HCT116 (cell line): ENCODE data around the gene THSD7A. TPM values are rescaled to one million over a fixed set of nuclear protein-coding genes. Genes with fewer than 3 reads are reported as not detected.

ENCODE experiments used
- ATAC-seq: fragments of 200-7000 bp; cut with Tn5 transposase; 2 replicates; pipeline ENCODE4 v1.9.1; 2020; ENCODE audit warnings: mild to moderate bottlenecking, moderate library complexity
- BruUV-seq: library from RNA; stranded (reverse); fragments of 400-500 nt; replicated peaks from 2 replicates; lab custom pipeline; 2021; lab: Mats Ljungman, UMichigan
- CTCF ChIA-PET: fragments of 300-600 bp; sonication (Branson Sonifier 250); formaldehyde crosslinking; loops from one replicate; lab custom pipeline; 2021; ENCODE audit warnings: antibody characterized with exemption; lab: Charles Lee
- POLR2A ChIA-PET: fragments of 300-600, 350-600 bp; sonication (Branson Sonifier 250); formaldehyde crosslinking; loops from one replicate; lab custom pipeline; 2021; ENCODE audit warnings: antibody characterized with exemption; lab: Charles Lee
- RAD21 ChIA-PET, 2 experiments: fragments of 300-600 bp; sonication (Branson Sonifier 250); formaldehyde crosslinking; loops; one replicate each; lab custom pipeline; 2023; ENCODE audit warnings: low total read pairs in 2 of 2; ENCODE audit not compliant: uncharacterized antibody in 2 of 2, unreplicated experiment in 2 of 2, low non-redundant PET in 1 of 2; lab: Charles Lee
- DNase-seq: peaks from one replicate; pipeline ENCODE4 v3.0.0-alpha.2; 2010; ENCODE audit warnings: low read depth, low spot score
- H2AFZ ChIP-seq: fragments of 200-600 bp; shearing (Covaris generic), sonication (generic); 2 replicates; pipeline ENCODE4 v1.6.1; 2017; ENCODE audit warnings: low read depth, mixed run types, mixed read lengths, antibody characterized with exemption, low read length; ENCODE audit not compliant: poor library complexity, severe bottlenecking
- H3K27ac ChIP-seq: 2 replicates; pipeline ENCODE4 v1.5.1; 2012; ENCODE audit warnings: low read depth, low read length
- H3K27me3 ChIP-seq: fragments of 200-600 bp; sonication (generic); 2 replicates; pipeline ENCODE4 v1.6.1; 2016; ENCODE audit warnings: mixed run types, low read length, mixed read lengths; ENCODE audit not compliant: insufficient read depth
- H3K36me3 ChIP-seq, 2 experiments: fragments of 200-500 bp in 1 of 2; fragments of 200-600 bp in 1 of 2; sonication (Bioruptor generic) in 1 of 2; sonication (generic) in 1 of 2; 2 replicates each; pipeline versions ENCODE4 v1.5.1 to v1.6.1; 2014 to 2016; ENCODE audit warnings: low read length in 2 of 2, inconsistent platforms in 1 of 2, mixed read lengths in 1 of 2, mixed run types in 1 of 2; ENCODE audit not compliant: insufficient read depth in 2 of 2, control insufficient read depth in 1 of 2
- H3K4me1 ChIP-seq, 2 experiments: fragments of 200-600 bp in 1 of 2; sonication (generic) in 1 of 2; 2 replicates each; pipeline versions ENCODE4 v1.5.1 to v1.6.1; 2012 to 2017; ENCODE audit warnings: low read length in 2 of 2, inconsistent platforms in 1 of 2, mild to moderate bottlenecking in 1 of 2, mixed read lengths in 1 of 2, mixed run types in 1 of 2, moderate library complexity in 1 of 2; ENCODE audit not compliant: insufficient read depth in 2 of 2, control insufficient read depth in 1 of 2
- H3K4me2 ChIP-seq: fragments of 200-600 bp; sonication (generic); 2 replicates; pipeline ENCODE4 v1.6.1; 2017; ENCODE audit warnings: mixed run types, low read length, mixed read lengths
- H3K4me3 ChIP-seq, 2 experiments: fragments of 200-600 bp in 1 of 2; sonication (generic) in 1 of 2; replicated peaks in 1 of 2; 2 replicates each; pipeline ENCODE4 v1.5.1; 2011 to 2016; ENCODE audit warnings: low read length in 2 of 2, control low read depth in 1 of 2, low read depth in 1 of 2, mild to moderate bottlenecking in 1 of 2, mixed read lengths in 1 of 2, mixed run types in 1 of 2
- H3K79me2 ChIP-seq: fragments of 200-600 bp; sonication (generic); 2 replicates; pipeline ENCODE4 v1.6.1; 2017; ENCODE audit warnings: mild to moderate bottlenecking, mixed run types, low read length, moderate library complexity, mixed read lengths; ENCODE audit not compliant: insufficient read depth
- H3K9ac ChIP-seq: fragments of 200-600 bp; sonication (generic); 2 replicates; pipeline ENCODE4 v1.6.1; 2016; ENCODE audit warnings: low read length, mixed read lengths
- H3K9me2 ChIP-seq: fragments of 200-600 bp; sonication (generic), shearing (Covaris generic); 2 replicates; pipeline ENCODE4 v1.6.1; 2017; ENCODE audit warnings: mixed run types, mild to moderate bottlenecking, moderate library complexity; ENCODE audit not compliant: insufficient read depth
- H3K9me3 ChIP-seq, 2 experiments: fragments of 200-500 bp in 1 of 2; fragments of 200-600 bp in 1 of 2; sonication (Bioruptor generic) in 1 of 2; sonication (generic) in 1 of 2; 2 replicates each; pipeline ENCODE4 v1.6.1; 2014 to 2017; ENCODE audit warnings: low read length in 2 of 2, mixed read lengths in 2 of 2, inconsistent platforms in 1 of 2, low read depth in 1 of 2, mild to moderate bottlenecking in 1 of 2, mixed run types in 1 of 2, moderate library complexity in 1 of 2; ENCODE audit not compliant: control insufficient read depth in 1 of 2, insufficient read depth in 1 of 2
- H4K20me1 ChIP-seq: fragments of 200-600 bp; sonication (generic), shearing (Covaris generic); 2 replicates; pipeline ENCODE4 v1.6.1; 2017; ENCODE audit warnings: mixed run types, mild to moderate bottlenecking, moderate library complexity; ENCODE audit not compliant: insufficient read depth
- CBX3 ChIP-seq: IDR thresholded peaks from 2 replicates; pipeline ENCODE4 v1.6.1; 2012; ENCODE audit warnings: low read depth
- POLR2A ChIP-seq: IDR thresholded peaks from 2 replicates; pipeline ENCODE4 v1.7.0; 2011; ENCODE audit warnings: borderline replicate concordance; ENCODE audit not compliant: insufficient read depth, insufficient read length; ENCODE audit errors: extremely low read depth
- SP1 ChIP-seq: IDR thresholded peaks from 2 replicates; pipeline ENCODE4 v1.6.1; 2012; ENCODE audit warnings: low read depth
- ZNF274 ChIP-seq: fragments of 200-500 bp; sonication (Bioruptor generic); IDR thresholded peaks from 2 replicates; pipeline ENCODE4 v1.6.1; 2014; ENCODE audit warnings: mild to moderate bottlenecking, low read depth, low read length, inconsistent platforms
- intact Hi-C: fragments of 100-400 bp; cut with micrococcal nuclease; formaldehyde crosslinking; loops from 2 replicates; pipeline ENCODE4 v1.10.0; 2022
- total RNA-seq: library from RNA; stranded (reverse); gene quantifications from one replicate; pipeline ENCODE4 v1.2.1, GENCODE V29; 2021; ENCODE audit not compliant: unreplicated experiment
- TF ChIP-seq, protein P1 (sequence below): IDR thresholded peaks from 2 replicates; pipeline ENCODE4 v1.6.1; 2012

THSD7A gene
- total RNA-seq, 1 experiment from 2014 or later: 0.05 TPM

DNA sequence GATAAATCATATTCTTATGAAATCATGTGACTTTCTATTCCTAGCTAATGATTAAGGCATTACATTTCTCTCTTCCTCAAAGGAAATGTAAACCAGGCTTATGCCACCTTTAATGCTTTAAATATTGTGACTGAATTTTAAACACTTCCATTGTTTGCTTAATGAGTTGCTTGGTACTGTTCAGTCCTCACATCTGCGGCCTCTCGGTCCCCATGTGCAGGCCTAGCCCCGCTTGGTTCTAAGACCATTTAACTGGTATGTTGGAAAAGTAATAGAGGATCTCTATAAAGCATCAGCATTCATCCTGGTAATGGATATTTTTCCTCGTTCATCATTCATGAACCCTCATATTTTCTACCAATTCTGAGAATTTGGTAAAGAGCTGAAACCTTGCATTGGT is 27.4 kb downstream of the THSD7A start:
- TF ChIP-seq SP1 (no peak), CBX3 (no peak), POLR2A (no peak)
- TF ChIP-seq, protein P1, sequence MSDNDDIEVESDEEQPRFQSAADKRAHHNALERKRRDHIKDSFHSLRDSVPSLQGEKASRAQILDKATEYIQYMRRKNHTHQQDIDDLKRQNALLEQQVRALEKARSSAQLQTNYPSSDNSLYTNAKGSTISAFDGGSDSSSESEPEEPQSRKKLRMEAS: no peak
- Histone ChIP-seq H2AFZ (peak overlapping the region; percentile 64), H3K9ac (no peak overlapping the region), H3K4me3 (no peak overlapping the region), H3K9me3 (no peaks in the 10 kb centered on the region), H4K20me1 (no peaks in the 10 kb centered on the region), H3K9me2 (no peaks in the 10 kb centered on the region), H3K27ac (no peak overlapping the region), H3K4me1 (no peaks in the 10 kb centered on the region), H3K36me3 (no peaks in the 10 kb centered on the region), H3K79me2 (no peaks in the 10 kb centered on the region), H3K27me3 (no peaks in the 10 kb centered on the region), H3K4me2 (no peak overlapping the region)
- RAD21 ChIA-PET: no interaction called here
- CTCF ChIA-PET: no interaction called here
- BruUV-seq: no TSS peak
- POLR2A ChIA-PET: no interaction called here
- intact Hi-C loops: no loop called here
- ATAC-seq (no peak), DNase-seq (no peak)

DNA sequence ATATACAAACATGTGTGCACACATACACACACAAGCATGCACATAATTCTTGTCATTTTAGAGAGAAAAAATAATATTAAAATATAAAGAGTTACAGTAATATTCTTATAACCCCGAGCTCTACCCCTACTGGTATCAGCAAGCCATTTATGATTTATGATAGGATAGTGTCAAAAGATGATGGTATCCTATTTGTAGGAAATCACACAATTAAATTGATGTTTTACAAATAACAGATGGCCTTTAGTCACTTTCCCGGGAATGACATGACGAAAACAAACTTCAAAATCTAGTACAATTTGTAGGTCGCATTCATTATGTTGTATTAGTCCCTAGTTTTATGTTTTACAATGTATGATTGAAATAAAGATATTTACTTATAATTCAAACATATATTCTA is 36.8 kb downstream of the THSD7A start:
- DNase-seq (no peak), ATAC-seq (no peak)
- ChIA-PET RAD21 (no interaction called here), POLR2A (no interaction called here), CTCF (no interaction called here)
- Histone ChIP-seq H4K20me1 (no peaks in the 10 kb centered on the region), H3K79me2 (no peaks in the 10 kb centered on the region), H3K4me1 (no peaks in the 10 kb centered on the region), H3K9ac (no peak overlapping the region), H3K9me2 (no peaks in the 10 kb centered on the region), H3K4me3 (no peak overlapping the region), H3K4me2 (no peak overlapping the region), H3K36me3 (no peaks in the 10 kb centered on the region), H3K27ac (no peak overlapping the region), H3K27me3 (no peaks in the 10 kb centered on the region), H3K9me3 (no peaks in the 10 kb centered on the region), H2AFZ (no peak overlapping the region)
- no TSS peak for BruUV-seq
- intact Hi-C loops: no loop called here
- TF ChIP-seq ZNF274: no peak
